ENCODE data around the gene GPR89B.
A peak's percentile ranks its signal among the peaks of the same experiment; 100 is the strongest.
"Not testable (repeated sequence)": the region's sequence is repeated elsewhere in the genome, so short reads cannot be mapped to it uniquely, and the experiment has no call there.

The GPR89B gene

DNA sequence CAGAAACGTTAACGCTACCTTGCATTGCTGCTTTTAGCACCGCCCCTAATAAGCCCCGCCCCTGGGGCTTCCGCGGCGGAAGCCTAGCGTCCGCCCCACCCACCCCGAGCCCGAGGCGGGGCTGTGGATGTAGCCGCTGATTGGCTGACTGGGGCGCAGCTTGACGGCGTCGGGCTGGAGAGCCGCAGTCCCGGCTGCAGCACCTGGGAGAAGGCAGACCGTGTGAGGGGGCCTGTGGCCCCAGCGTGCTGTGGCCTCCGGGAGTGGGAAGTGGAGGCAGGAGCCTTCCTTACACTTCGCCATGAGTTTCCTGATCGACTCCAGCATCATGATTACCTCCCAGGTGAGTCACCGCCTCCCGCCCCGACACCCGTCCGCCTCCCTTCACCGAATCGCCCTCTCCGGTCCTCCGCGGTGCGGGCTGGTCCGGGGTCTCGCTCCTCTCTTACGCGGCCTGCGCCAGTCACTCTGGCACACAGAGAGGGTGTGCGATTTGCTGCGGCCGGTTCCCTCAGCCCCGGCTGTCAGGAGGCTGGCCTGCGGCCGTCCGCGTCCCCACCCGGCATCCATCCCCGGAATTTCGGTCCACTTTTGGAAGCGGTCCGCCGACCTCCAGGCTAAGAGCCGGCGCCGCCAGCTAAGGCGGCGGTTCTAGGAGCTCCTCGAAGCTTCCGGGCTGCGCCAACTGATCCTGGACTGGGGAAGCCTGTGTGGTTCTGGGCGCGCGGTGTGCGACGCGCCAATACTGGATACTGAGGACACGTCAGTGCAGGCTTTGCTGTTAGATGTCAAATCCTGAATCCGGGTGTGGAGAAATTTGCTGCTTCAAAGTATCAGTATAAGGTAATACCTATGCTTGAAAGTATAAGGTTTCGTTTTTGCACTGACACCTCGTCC, at the start of gene GPR89B:
GPR89B (plus strand) TSS at position 185 of the 897 bp plus-strand sequence; CDS start at position 302, 117 bp downstream.
- DNase-seq, result peak; percentile 91

DNA sequence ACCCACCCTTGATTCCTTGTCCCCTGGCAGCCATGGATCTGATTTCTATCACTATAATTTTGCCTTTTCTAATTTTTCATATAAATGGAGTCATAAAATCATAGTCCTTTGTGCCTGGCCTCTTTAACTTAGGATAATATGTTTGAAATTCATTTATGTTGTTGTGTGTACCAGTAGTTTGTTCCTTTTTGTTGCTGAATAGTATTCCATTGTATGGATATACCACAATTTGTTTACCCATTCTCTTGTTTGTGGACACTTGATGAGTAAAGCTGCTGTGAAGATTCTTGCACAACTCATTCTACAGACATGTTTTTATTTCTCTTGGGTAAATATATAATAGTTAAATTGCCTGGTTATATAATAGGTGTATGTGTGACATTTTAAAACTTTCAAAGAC, 48.3 kb upstream of the GPR89B start:
- no peak for DNase-seq

- DNase-seq, result no peak
These were observed 45.7 kb upstream of the GPR89B start for GRCh38 chr1:147882535-147882934.

DNA sequence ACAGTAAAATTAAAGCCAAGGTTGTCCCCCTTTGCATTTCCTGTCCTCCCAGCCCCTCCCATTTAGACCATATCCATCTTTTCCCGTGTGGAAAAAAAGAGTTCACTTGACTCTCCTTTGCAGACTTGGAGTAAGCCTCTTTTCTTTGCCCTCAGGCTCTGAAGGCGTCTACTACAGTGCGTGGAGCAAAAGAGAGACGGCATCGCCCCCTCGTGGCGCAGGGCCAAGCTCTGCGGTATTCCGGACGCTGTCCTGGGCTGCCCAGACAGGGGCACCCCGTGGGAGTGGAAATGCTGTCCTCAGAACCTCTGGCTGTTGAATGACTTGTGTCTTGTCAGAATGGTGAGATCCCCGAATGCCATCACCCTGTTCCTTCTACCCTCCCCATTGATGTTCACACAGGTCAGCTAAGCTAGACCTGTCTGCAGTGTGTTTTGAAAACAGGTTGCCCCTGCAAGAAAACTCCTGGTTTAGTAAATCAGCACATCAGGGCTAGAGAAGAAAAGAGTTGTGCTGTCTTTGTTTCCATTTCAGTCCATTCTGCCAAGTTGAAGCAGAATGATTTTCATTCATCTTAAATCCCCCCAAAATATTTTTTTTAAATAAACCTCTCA, 37.9 kb upstream of the GPR89B start:
- peak; percentile 68 for DNase-seq

DNA sequence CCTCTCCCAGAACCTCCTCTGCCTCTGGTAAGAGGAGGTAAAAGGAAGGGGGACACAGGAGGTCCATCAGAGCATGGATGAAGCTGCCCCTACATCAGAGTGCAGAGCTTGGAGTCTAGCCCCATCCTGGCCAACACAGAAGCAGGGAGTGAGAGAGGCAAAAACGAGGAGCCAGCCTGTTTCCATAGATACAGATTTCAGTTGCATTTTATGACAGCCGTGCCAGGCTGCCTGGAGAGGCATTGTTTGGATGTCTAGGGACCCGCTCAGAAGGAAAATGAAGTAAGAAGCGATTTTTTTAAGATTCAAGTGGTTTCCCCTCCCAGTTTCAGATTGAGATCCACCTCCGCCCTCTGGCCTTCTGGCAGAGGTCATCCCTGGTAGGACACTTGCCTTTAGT, 37.1 kb upstream of the GPR89B start:
- DNase-seq, result no peak

- no peak for DNase-seq
These were observed 36.0 kb upstream of the GPR89B start for GRCh38 chr1:147892216-147892615.

GRCh38 chr1:147892731-147893214, 35.4 kb upstream of the GPR89B start:
- DNase-seq, result peak; percentile 43

GRCh38 chr1:147895123-147895522, 33.1 kb upstream of the GPR89B start:
- DNase-seq, result no peak

GRCh38 chr1:147897029-147897752, 31.0 kb upstream of the GPR89B start:
- no peak for DNase-seq

GRCh38 chr1:147897789-147898188, 30.4 kb upstream of the GPR89B start:
- DNase-seq, result no peak

- no peak for DNase-seq
These were observed 25.9 kb upstream of the GPR89B start, which contains the start of gene GJA8 for GRCh38 chr1:147902253-147902845. Gene GJA8 (plus strand): TSS chr1:147902795. CDS start chr1:147907956, 5,161 bp downstream.

DNA sequence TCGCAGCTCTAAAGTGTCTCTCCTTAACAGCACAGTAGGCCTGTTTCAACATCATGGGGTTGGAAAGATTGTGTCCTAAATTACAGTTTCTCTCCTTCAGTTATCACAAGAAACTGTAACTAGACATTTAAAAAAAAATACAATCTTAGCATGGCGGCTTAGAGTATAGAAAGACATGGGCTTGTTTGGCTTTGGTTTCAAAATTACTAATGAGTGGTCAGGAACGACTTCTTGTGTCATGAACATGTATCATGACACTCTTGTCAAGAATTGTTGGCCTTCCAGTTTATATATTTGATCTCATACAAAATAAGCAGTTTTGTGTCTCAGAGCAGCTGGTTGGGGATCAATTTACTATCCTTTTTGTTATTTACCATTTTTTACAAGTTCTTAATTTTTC, 23.5 kb upstream of the GPR89B start:
- DNase-seq, result no peak

DNA sequence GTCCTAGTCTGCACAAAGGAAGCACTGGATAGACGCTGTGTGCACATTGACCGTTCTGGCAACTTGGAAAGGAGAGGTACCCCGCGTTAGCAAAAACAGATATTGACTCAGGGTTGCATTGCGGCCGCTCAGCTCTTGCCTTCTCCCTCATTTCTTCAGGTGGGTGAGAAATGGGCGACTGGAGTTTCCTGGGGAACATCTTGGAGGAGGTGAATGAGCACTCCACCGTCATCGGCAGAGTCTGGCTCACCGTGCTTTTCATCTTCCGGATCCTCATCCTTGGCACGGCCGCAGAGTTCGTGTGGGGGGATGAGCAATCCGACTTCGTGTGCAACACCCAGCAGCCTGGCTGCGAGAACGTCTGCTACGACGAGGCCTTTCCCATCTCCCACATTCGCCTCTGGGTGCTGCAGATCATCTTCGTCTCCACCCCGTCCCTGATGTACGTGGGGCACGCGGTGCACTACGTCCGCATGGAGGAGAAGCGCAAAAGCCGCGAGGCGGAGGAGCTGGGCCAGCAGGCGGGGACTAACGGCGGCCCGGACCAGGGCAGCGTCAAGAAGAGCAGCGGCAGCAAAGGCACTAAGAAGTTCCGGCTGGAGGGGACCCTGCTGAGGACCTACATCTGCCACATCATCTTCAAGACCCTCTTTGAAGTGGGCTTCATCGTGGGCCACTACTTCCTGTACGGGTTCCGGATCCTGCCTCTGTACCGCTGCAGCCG, 20.3 kb upstream of the GPR89B start:
- no peak for DNase-seq

- no peak for DNase-seq
These were observed 15.7 kb upstream of the GPR89B start for GRCh38 chr1:147912553-147912952.

DNA sequence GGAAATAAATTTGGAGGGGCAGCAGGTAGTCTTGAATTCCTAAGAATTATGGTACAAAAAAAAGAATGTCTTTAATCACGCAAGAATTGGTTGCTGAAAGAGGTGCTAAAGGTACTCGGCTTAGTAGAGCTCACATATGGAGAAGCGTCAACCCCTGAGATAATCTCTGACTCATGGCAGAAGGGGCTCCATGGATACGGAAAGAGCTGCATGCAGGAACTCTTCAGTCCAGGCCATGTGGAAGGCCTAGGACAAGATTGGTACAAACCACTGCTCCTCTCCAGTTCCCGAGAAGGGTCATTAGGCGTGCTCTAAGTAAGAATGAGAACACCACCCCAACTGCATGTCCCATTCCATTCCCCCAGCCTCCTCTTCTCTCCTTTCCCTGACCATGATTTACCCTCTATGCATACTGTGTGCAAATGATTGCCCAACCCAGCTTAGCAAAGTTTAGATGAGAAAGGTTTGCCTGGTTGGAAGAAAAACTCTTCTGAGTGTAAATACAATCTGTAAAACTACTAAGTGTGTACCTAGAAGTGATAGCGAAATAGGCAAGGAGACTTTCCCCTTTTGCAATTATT, 14.8 kb upstream of the GPR89B start:
- DNase-seq, result no peak

DNA sequence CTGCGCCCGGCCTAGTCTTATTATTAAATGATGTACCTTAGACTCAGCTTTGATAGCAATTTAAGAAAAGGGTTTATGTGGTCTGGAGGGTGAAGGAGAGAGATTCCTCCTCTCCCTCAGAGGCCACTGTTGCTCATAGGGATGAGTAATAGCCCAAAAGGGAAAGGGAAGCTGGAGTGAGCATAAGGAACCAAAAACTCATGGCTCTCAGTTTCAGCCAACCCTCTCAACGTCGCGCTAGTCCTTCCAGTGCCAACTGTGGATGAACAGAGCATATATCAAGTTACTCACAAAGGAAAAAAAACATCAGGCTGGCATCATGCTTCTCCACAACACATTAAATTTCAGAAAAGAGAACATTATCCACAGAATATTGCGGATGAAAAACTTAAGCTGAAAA, 8.3 kb upstream of the GPR89B start:
- no peak for DNase-seq

GRCh38 chr1:147924813-147925212, 3.4 kb upstream of the GPR89B start:
- no peak for DNase-seq

GRCh38 chr1:147927215-147927614, 1.0 kb upstream of the GPR89B start:
- DNase-seq, result not testable (repeated sequence)

DNA sequence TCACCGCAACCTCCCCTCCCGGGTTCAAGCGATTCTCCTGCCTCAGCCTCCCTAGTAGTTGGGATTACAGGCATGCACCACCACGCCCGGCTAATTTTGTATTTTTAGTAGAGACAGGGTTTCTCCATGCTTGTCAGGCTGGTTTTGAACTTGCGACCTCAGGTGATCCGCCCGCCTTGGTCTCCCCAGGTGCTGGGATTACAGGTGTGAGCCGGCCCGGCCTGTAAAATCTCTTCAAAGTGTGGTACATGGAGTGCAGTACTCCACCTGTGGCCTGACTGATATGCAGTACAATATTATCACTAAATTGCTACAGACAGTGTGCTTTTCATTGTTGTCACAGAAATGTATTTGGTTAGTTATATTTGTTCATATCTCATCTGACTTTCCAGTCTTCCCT, 531 bp upstream of the GPR89B start:
- not testable (repeated sequence) for DNase-seq

GRCh38 chr1:147931137-147931536, 2.9 kb downstream of the GPR89B start:
- DNase-seq, result not testable (repeated sequence)

- DNase-seq, result not testable (repeated sequence)
These were observed 7.1 kb downstream of the GPR89B start for GRCh38 chr1:147935296-147935695.

DNA sequence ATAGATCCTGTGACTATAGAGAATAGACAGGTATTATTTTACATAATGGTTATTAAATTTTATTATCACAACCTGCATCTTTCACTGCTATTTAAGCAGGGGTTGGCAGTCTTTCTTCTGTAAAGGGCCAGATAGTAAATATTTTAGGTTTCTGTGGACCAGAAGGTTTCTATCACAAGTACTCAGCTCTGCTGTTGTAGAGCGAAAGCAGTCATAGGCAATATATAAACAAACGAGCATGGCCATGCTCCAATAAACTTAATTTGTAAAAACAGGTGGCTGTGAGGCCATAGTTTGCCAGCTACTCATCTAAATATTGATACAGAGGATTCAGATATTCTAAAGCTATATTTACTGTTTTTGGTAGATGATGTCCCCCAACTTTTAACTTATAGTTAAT, 12.2 kb downstream of the GPR89B start:
- DNase-seq, result not testable (repeated sequence)

Measured in left hindlimb (tissue), 1 donor.